B cell (primary cell): ENCODE data around the gene LMO7. TPM values are rescaled to one million over a fixed set of nuclear protein-coding genes. Genes with fewer than 3 reads are reported as not detected.
"Not testable (repeated sequence)": the region's sequence is repeated elsewhere in the genome, so short reads cannot be mapped to it uniquely, and the experiment has no call there.

Source experiments
- ATAC-seq: fragments of 200-7000 bp; cut with Tn5 transposase; one replicate; pipeline ENCODE4 v1.10.0; 2021; ENCODE audit warnings: low read depth, mild to moderate bottlenecking, moderate number of reproducible peaks, moderate library complexity
- CTCF ChIA-PET: fragments of 350-600 bp; sonication (Branson Sonifier 250); formaldehyde crosslinking; loops from one replicate; lab custom pipeline; 2021; ENCODE audit warnings: antibody characterized with exemption, inconsistent platforms; lab: Charles Lee
- POLR2A ChIA-PET: fragments of 350-600 bp; sonication (Branson Sonifier 250); formaldehyde crosslinking; loops from one replicate; lab custom pipeline; 2021; ENCODE audit warnings: antibody characterized with exemption; lab: Charles Lee
- DNase-seq: peaks from one replicate; pipeline ENCODE4 v3.0.0; 2013
- H2AFZ ChIP-seq: 2 replicates; pipeline ENCODE4 v1.6.1; 2012; ENCODE audit warnings: mild to moderate bottlenecking, low read depth, low read length; ENCODE audit not compliant: insufficient read depth, poor library complexity, severe bottlenecking
- H3K27ac ChIP-seq, 2 donors: 1 replicate in 1 of 2; 2 replicates in 1 of 2; pipeline ENCODE4 v1.5.1; 2012 to 2013; ENCODE audit warnings: low read length in 2 of 2, mild to moderate bottlenecking in 2 of 2, moderate library complexity in 1 of 2
- H3K27me3 ChIP-seq, 4 experiments: fragments of 200-600 bp in 1 of 4; sonication (generic) in 1 of 4; replicated peaks in 1 of 4; 1 replicate in 2 of 4; 2 replicates in 2 of 4; pipeline versions ENCODE4 v1.6.1 to v1.7.0; 2013 to 2016; ENCODE audit warnings: low read length in 3 of 4, mild to moderate bottlenecking in 2 of 4, mixed read lengths in 1 of 4, moderate library complexity in 1 of 4; ENCODE audit not compliant: insufficient read depth in 4 of 4, control insufficient read depth in 3 of 4; ENCODE audit errors: control extremely low read depth in 1 of 4
- H3K36me3 ChIP-seq, 2 experiments: replicated peaks in 1 of 2; 1 replicate in 1 of 2; 2 replicates in 1 of 2; pipeline versions ENCODE4 v1.6.1 to v1.7.1; 2013; ENCODE audit warnings: low read length in 1 of 2; ENCODE audit not compliant: insufficient read depth in 2 of 2, control insufficient read depth in 1 of 2; ENCODE audit errors: control extremely low read depth in 1 of 2, extremely low read depth in 1 of 2
- H3K4me1 ChIP-seq, 2 donors: fragments of 200-600 bp in 1 of 2; sonication (generic) in 1 of 2; 1 replicate in 1 of 2; 2 replicates in 1 of 2; pipeline versions ENCODE4 v1.5.1 to v1.6.1; 2013 to 2017; ENCODE audit warnings: low read length in 2 of 2; ENCODE audit not compliant: control insufficient read depth in 2 of 2, insufficient read depth in 2 of 2
- H3K4me2 ChIP-seq: replicated peaks from 2 replicates; pipeline ENCODE3; 2012; ENCODE audit warnings: mild to moderate bottlenecking, low read depth, low read length; ENCODE audit not compliant: poor library complexity, severe bottlenecking
- H3K4me3 ChIP-seq, 5 experiments: fragments of 200-600 bp in 1 of 5; sonication (generic) in 1 of 5; 1 replicate in 3 of 5; 2 replicates in 2 of 5; pipeline versions ENCODE4 v1.5.1 to v1.7.0; 2011 to 2016; ENCODE audit warnings: low read length in 4 of 5, mild to moderate bottlenecking in 4 of 5, low read depth in 2 of 5, control low read depth in 1 of 5, moderate library complexity in 1 of 5; ENCODE audit not compliant: insufficient read depth in 1 of 5; ENCODE audit errors: control extremely low read depth in 1 of 5, extremely low read depth in 1 of 5
- H3K79me2 ChIP-seq: fragments of 200-600 bp; sonication (generic); one replicate; pipeline ENCODE4 v1.6.0; 2016; ENCODE audit warnings: low read length; ENCODE audit not compliant: control insufficient read depth, insufficient read depth
- H3K9ac ChIP-seq: fragments of 200-600 bp; sonication (generic); 2 replicates; pipeline ENCODE4 v1.6.1; 2017; ENCODE audit warnings: mild to moderate bottlenecking, low read length, moderate library complexity
- H3K9me3 ChIP-seq, 3 donors: one replicate each; pipeline versions ENCODE4 v1.6.1 to v1.7.1; 2013; ENCODE audit warnings: low read length in 2 of 3; ENCODE audit not compliant: control insufficient read depth in 2 of 3, insufficient read depth in 1 of 3; ENCODE audit errors: control extremely low read depth in 1 of 3
- H4K20me1 ChIP-seq: 2 replicates; pipeline ENCODE4 v1.6.0; 2012; ENCODE audit warnings: mild to moderate bottlenecking, low read length; ENCODE audit not compliant: insufficient read depth, control insufficient read depth, poor library complexity, severe bottlenecking
- H3K27ac Mint-ChIP-seq: one replicate; pipeline ENCODE4 v1.8.0; 2021; ENCODE audit warnings: mixed read lengths
- H3K27me3 Mint-ChIP-seq: one replicate; pipeline ENCODE4 v1.8.0; 2021; ENCODE audit warnings: mixed read lengths
- H3K4me1 Mint-ChIP-seq: one replicate; pipeline ENCODE4 v1.8.0; 2021; ENCODE audit warnings: mixed read lengths
- H3K4me3 Mint-ChIP-seq: one replicate; pipeline ENCODE4 v1.8.0; 2021; ENCODE audit warnings: mixed read lengths
- H3K9me3 Mint-ChIP-seq: one replicate; pipeline ENCODE4 v1.8.0; 2022; ENCODE audit warnings: mixed read lengths; ENCODE audit not compliant: insufficient read depth
- CTCF ChIP-seq: fragments of 200-600 bp; IDR thresholded peaks from one replicate; pipeline ENCODE4 v1.8.0; 2022; ENCODE audit warnings: antibody characterized with exemption, mild to moderate bottlenecking
- EZH2 ChIP-seq: IDR thresholded peaks from 2 replicates; pipeline ENCODE4 v1.6.1; 2012; ENCODE audit warnings: borderline replicate concordance, low read depth, mild to moderate bottlenecking, moderate library complexity, low read length; ENCODE audit not compliant: insufficient read depth, poor library complexity, severe bottlenecking
- WGBS: methylation state at CpG from one replicate; pipeline ENCODE4 v1.1.5; 2013; ENCODE audit warnings: missing lambda C conversion rate; ENCODE audit not compliant: insufficient coverage; 5-methylcytosine and 5-hydroxymethylcytosine counted together
- intact Hi-C: fragments of 100-400 bp; cut with micrococcal nuclease; formaldehyde crosslinking; loops from one replicate; pipeline ENCODE4 v1.10.0; 2022
- polyA plus RNA-seq: library from polyadenylated mRNA; depleted of rRNA; stranded (reverse); fragments of >200 nt; gene quantifications from 2 replicates; pipeline ENCODE4 v1.2.3, GENCODE V29; 2012
- total RNA-seq, 2 donors: library from RNA; stranded (reverse); fragments of 120-200 nt in 1 of 2; gene quantifications; 1 replicate in 1 of 2; 2 replicates in 1 of 2; pipeline versions ENCODE4 v1.2.3 to v1.2.4, GENCODE V29; 2013 to 2022

The LMO7 gene
- total and polyA plus RNA-seq, 2 donors (not counting 1 experiment from before 2014, with no cell fraction given), result 7.8 to 17.4 TPM

DNA sequence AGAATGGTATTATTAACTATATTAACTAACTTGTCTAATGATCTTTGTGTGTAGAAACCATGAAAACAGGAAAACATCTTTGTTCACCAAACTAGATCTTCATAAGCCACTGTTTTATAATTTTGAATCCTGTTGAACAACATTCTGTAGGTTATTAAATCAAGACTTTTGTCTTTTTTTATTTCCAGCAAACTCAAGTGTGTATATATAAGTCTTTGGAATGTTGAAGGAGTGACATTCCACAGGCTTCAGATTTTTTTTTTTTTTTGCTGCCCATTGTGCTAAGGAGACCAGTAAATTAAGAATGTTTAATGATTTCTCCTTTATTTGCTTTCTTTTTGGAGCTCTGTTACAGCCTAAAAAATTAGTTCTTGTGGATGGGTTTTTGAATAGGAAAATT is 89.6 kb downstream of the LMO7 start:
- no peak overlapping the region for H3K4me3 Mint-ChIP-seq
- H3K27ac Mint-ChIP-seq, result no peak overlapping the region
- Histone ChIP-seq H3K9ac (no peak overlapping the region), H3K79me2 (no peaks in the 10 kb centered on the region), H2AFZ (no peak overlapping the region), H4K20me1 (no peaks in the 10 kb centered on the region), H3K27me3 (no peaks in the 10 kb centered on the region), H3K4me1 (no peaks in the 10 kb centered on the region), H3K9me3 (no peaks in the 10 kb centered on the region), H3K36me3 (no peaks in the 10 kb centered on the region), H3K4me2 (no peak overlapping the region), H3K27ac (no peak overlapping the region), H3K4me3 (no peak overlapping the region)
- H3K9me3 Mint-ChIP-seq, result no peaks in the 10 kb centered on the region
- DNase-seq (no peak), ATAC-seq (no peak)
- no peaks in the 10 kb centered on the region for H3K27me3 Mint-ChIP-seq
- intact Hi-C loops, result no loop called here
- no peaks in the 10 kb centered on the region for H3K4me1 Mint-ChIP-seq
- ChIA-PET POLR2A (no interaction called here), CTCF (no interaction called here)
- no peak for TF ChIP-seq EZH2
- TF ChIP-seq CTCF, result no peak

GRCh38 chr13:75726306-75726705 is 90.2 kb downstream of the LMO7 start:
- WGBS, result no CpG with 5 or more reads among the region's 2 CpGs
- CTCF ChIA-PET, result no interaction called here

DNA sequence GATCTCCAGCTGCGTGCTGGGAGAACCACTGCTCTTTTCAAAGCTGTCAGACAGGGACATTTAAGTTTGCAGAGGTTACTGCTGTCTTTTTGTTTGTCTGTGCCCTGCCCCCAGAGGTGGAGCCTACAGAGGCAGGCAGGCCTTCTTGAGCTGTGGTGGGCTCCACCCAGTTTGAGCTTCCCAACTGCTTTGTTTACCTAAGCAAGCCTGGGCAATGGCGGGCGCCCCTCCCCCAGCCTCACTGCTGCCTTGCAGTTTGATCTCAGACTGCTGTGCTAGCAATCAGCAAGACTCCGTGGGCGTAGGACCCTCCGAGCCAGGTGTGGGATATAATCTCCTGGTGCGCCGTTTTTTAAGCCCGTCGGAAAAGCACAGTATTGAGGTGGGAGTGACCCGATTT is 97.0 kb downstream of the LMO7 start:
- POLR2A ChIA-PET, CTCF ChIA-PET: not testable (repeated sequence)

More at GRCh38 chr13:75726306-75726705, 90.2 kb downstream of the LMO7 start:
- Mint-ChIP-seq H3K9me3 (no peaks in the 10 kb centered on the region), H3K27ac (no peak overlapping the region), H3K4me1 (no peaks in the 10 kb centered on the region), H3K27me3 (no peaks in the 10 kb centered on the region), H3K4me3 (no peak overlapping the region)
- no peak for ATAC-seq
- H2AFZ ChIP-seq, result no peak overlapping the region
- TF ChIP-seq EZH2 (no peak), CTCF (no peak)
- H3K9me3 ChIP-seq, result no peaks in the 10 kb centered on the region
- no peak overlapping the region for H3K4me3 ChIP-seq
- intact Hi-C loops, result no loop called here
- POLR2A ChIA-PET, result no interaction called here
- DNase-seq, result no peak
- no peaks in the 10 kb centered on the region for H3K27me3 ChIP-seq
- H3K9ac ChIP-seq, result no peak overlapping the region
- H3K27ac ChIP-seq, result no peak overlapping the region
- no peaks in the 10 kb centered on the region for H4K20me1 ChIP-seq
- H3K4me1 ChIP-seq, result no peaks in the 10 kb centered on the region
- no peaks in the 10 kb centered on the region for H3K79me2 ChIP-seq
- no peak overlapping the region for H3K4me2 ChIP-seq
- no peaks in the 10 kb centered on the region for H3K36me3 ChIP-seq

More for the DNA sequence above, 97.0 kb downstream of the LMO7 start:
- H3K4me3 ChIP-seq, H3K9me3 Mint-ChIP-seq, H4K20me1 ChIP-seq, intact Hi-C loops, H3K4me2 ChIP-seq, H3K36me3 ChIP-seq, H3K27ac ChIP-seq, H3K9ac ChIP-seq, DNase-seq, H3K27me3 ChIP-seq, H3K27ac Mint-ChIP-seq, H3K4me1 Mint-ChIP-seq, H3K4me1 ChIP-seq, H3K4me3 Mint-ChIP-seq, H3K79me2 ChIP-seq, H3K9me3 ChIP-seq, H3K27me3 Mint-ChIP-seq, ATAC-seq, H2AFZ ChIP-seq: not testable (repeated sequence)
- WGBS, result no CpG with 5 or more reads among the region's 11 CpGs
